Activated CD4-positive, alpha-beta T cell treated with anti-CD3 and anti-CD28 coated beads, Interleukin-2, Interleukin-6, amounts not matched to agents 100 ng/mL and 50 ng/mL, durations not matched to agents 16 hours and 8 hours (primary cell): ENCODE results near the gene PLEKHA8.

Source experiments
- DNase-seq: peaks from one replicate; pipeline ENCODE4 v3.0.0-alpha.2; 2020

Gene PLEKHA8

DNA sequence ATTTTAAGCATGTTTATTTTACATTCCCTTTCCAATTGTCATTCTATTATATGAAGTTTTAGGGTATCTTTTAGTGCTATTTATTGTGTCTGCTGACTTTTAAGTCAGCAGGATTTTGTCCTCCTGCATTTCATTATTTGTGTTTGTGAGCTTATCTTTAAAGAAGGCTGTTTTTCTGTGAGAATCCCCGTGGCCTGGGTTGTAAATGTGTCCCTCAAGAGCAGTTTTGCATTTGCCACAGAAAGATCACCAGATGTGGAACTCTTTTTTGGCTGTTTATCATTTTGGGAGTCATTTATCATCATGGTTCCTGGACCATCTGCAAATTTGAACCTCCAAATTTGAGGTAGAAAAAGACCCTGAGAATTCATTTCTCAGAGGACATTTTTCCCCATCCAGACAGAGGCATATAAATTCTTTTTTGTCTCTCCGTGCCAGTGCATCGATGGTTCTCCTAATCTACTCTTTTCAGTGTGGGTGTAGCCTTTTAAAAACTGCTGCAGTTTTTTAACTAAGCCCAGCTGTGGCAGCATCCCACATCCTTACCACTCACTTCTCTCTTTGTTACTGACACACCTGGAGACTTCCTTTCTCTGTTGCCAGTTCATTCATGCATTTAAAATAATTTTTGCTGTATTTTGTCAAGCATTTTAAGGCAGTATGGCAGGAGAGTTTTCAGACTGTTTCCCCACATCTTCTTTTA lies 86.5 kb downstream of the PLEKHA8 start:
- no peak for DNase-seq

- no peak for DNase-seq
These were observed 87.6 kb downstream of the PLEKHA8 start for GRCh38 chr7:30115709-30116297.

DNA sequence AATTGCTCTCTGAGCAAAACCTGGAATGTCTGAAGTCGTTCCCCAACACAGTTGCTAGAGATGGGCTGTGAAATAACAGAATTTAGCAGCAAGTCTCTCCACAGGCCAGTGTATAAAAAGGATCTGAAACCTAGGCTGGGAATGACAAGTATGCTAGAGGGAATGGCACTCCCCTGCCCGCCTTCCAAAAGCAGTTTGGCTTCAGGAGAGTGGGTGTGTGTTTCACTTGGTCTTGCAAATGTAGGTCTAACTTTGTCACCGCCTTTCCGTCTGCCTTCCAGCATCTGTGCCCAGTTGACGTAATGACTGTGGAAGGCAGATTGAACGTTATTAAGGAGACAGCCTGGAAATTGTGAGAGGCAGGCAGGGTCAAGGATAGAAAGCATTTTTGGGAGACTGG lies 88.6 kb downstream of the PLEKHA8 start:
- DNase-seq: no peak

GRCh38 chr7:30117896-30118295 lies 89.7 kb downstream of the PLEKHA8 start:
- DNase-seq: no peak

DNA sequence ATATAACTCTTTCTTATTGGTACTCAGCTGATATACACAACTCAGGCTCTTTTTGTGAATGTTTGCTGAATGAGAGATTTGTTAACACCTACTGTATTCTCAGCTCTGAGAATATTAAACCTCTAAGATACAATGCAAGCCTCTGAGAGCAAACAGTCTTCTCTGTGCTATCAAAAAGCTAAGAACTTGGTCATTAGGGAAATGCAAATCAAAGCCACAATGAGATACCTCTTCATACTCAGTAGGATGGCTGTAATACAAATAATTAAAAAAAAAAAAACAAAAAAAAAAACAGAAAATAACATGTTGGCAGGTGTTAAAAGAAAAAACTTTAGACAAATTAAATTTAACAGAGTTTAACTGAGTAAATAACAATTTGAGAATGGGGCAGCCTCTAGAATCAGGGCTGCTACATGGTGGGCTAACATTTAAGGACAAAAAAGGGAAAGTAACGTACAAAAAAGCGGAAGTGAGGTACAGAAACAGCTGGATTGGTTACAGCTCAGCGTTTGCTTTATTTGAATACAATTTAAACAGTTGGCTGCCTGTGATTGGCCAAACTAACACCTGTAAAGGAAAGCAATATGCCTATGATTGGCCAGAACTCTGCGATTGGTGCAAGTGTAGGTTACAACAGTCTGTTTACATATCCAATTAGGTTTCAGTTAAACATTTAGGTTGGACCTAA lies 91.8 kb downstream of the PLEKHA8 start:
- no peak for DNase-seq

DNA sequence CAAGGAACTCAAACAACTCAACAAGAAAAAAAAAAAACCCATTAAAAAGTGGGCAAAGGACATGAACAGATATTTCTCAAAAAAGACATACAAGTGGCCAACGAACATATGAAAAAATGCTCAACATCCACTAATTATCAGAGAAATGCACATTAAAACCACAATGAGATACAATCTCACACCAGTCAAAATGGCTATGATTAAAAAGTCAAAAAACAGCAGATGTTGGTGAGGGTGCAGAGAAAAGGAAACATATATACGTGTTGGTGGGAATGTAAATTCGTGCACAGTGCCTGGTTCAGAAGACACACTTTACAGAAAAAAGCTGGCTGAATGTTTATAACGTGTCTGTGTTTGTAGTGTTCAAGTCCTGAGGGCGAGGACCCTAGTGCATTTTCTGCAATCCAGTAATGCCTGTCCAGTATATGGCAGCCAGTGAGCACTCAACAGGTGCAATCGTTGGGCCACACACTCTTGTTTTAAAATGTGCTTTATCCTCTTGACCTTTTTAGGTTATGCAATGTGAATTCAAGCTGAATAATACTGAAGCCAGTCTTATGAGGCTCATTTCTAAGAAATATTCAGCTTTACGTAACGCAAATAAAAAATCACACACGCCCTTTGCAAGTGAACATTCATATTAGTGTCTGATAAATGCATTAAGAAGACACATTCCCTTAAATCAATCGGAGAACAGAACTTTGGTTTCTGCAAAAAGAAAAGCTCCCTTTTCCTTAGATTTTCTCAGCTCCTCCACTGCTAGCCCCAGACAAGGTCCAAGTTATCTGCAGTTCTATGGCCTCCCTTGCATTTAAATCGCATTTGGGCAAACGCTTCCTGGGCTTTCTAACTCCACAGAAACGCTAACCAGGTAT lies 105.8 kb downstream of the PLEKHA8 start:
- no peak for DNase-seq

- peak; percentile 89 for DNase-seq
These were observed 106.5 kb downstream of the PLEKHA8 start, which contains the start of gene MTURN for GRCh38 chr7:30134611-30135300. MTURN (plus strand) TSS chr7:30134986; CDS start chr7:30135137, 151 bp downstream.

DNA sequence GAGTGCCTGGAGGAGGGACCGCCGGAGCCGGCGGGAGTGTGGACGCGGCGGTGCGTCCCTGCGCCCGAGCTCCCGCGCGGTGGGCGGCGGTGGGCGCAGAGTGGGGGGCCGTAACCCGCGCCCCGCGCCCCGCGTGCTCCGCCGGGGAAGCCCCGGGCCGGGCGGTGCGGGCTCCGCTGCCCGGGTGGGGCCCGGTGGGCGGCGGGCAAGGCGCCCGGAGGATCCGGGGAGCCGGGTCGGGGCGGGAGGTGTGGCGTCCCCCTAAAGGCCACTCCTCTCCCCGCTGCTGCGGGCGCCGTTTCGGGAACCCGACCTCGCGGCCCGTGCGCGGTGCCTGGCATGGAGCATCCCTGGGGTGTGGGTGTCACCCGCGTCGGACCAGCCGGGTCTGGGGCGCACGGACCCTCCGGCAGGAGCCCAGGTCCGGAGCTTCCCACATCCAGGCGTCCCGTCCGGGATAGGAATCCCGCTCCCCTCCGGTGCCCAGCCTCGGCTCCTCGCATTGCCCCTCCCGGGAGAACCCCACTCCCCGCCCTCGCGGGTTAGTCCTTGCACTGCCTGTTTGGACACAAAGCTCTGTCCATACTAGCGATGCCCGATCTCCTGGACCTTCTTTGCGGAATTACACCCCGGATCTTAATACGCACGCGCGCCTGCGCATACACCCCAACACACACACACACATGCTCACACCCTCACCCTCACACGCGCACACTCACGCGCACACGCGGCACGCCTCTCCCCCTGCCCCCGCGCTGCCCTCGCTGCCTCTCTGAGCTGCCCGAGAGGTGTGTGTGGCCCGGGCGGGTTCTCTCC lies 107.3 kb downstream of the PLEKHA8 start:
- peak; percentile 58 for DNase-seq

DNA sequence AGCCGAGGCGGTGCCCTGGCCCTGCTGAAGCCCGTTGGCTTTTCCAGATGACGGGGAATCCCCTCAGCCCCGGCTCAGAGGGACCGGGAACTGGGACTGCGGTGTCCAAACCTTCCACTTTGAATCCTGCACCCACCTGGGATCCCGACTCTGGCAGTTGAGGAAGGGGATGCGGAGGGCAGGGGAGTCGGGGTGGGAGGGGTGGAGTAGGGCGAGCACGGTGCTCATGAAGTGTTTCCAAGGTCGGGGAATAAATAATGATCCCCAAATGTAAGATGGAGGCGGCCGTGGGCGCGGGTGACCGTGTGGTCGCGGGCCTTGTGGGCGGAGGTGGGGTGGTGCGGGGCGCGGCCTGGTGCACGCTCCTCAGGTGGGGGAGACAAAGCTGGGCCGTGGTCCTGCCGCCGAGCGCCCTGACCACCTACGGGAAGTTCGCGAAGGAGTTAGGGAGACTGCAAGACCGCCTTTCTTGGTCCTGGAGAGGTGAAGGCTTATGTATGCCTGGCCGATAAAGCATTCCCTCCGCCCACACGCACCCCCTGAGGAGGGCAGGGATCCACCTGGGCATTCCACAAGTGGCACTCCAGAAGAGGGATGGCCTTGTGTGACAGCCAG lies 108.0 kb downstream of the PLEKHA8 start:
- no peak for DNase-seq

- DNase-seq: no peak
These were observed 108.7 kb downstream of the PLEKHA8 start for GRCh38 chr7:30136743-30137485.

- DNase-seq: no peak
These were observed 111.7 kb downstream of the PLEKHA8 start for GRCh38 chr7:30139836-30140384.

DNA sequence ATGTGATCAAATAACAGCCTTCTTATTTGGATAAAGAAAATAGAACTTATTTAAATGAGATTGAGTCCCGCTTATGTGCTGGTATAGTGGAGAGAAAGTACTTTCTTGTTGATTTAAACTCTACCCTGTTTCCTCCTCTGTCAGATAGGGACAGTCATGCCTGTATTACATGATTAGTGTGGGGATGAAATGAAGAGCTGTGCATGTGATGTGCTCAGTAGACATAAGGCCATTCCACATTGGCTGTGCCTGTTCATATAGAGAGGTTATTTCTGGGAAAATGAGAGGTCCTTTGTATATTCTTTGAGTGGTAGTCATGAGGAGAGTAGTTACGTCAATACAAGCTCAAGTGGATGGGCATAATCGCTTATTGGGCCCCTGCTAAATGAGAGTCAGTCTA lies 112.2 kb downstream of the PLEKHA8 start:
- no peak for DNase-seq

- DNase-seq: no peak
These were observed 114.5 kb downstream of the PLEKHA8 start for GRCh38 chr7:30142710-30143109.

DNA sequence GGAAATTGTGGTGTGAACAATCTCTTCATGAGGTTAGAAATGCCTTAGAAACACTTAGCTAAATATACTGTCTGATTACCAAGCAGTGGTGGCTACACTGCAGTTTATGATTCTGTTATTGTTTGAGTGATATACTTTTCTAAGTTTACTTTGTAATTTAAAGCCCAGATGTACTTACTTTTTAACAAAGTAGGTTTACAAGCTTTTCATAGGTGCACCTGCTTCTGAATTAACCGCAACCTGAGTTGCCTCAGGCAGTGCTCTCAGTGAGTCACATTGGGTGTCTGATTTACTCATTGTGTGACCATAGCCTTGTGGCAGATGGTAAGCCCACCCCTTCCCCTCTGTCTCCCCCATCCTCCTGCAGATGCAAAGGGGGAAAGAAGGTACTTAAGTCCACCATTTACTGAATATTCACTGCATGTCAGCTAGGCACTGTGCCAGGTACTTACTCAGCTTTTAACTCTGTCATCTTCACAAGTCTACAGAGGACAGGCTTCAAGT lies 115.6 kb downstream of the PLEKHA8 start:
- no peak for DNase-seq

DNA sequence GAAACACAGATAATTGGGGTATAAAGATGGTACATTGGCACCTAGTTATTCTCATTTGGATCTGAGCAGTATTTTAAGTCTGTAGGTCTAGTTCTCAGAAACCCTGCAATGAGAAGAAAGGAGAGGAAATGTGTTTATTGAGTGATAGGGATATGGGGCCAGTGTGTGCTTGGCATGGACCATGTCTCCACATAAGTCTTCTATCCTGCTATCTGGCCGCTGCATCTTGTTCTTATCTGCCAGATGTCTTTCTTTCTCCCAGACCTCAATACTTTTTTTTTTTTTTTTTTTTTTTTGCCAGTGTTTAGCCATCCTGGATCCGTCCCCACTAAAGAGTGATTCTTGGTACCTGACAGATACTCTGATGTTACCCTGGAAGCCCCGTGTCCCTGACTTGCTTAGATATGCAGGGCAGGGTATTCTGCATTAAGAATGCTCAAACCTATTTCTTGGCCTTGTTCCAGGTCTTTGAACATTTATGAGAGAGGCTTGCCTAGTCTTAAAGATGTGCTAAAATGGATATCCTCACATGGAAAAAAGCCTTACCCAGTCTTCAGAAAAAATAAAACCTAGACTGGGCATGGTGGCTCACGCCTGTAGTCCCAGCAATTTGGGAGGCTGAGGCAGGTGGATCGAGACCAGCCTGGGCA lies 116.6 kb downstream of the PLEKHA8 start:
- no peak for DNase-seq

GRCh38 chr7:30145426-30145970 lies 117.3 kb downstream of the PLEKHA8 start:
- DNase-seq: no peak

GRCh38 chr7:30146127-30146612 lies 118.0 kb downstream of the PLEKHA8 start:
- DNase-seq: no peak

DNA sequence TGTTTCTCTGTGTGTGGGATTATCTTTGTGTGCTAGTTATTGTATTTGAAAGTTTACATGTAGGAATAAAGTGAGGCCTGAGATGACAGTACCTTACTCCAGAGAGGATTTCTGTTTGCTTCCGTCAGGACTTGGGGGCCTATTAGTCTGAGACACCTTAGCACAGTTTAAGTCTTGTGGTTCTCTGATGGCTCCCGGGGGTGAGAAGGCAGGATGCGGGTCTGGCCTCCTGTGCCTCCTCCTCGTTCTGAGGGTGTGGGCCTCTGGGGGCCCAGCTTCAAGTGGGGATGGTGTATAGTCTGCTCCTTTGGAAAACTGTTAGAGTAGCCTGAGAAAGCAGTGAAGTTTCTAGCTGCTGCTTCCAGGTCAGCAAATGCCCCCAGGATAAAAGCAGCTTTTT lies 119.0 kb downstream of the PLEKHA8 start:
- no peak for DNase-seq

DNA sequence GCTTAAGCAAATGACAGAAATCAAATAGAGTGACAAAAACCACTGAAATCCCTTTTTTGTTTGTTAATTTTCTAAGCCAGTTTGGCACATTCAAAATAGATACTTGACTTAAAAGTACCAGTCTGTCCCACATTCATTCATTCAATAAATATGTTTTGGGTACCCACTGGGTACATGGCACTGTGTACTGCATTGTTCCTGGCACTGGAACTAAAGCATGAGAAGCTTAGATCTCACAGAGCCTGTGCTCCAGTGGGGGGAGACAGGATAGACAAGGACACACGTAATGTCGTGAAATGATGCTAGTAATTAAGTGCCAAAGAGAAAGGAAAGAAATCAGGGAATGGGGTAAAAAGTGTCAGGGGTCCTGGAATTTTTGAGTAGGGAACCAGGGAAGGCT lies 119.6 kb downstream of the PLEKHA8 start:
- DNase-seq: no peak
